Measurements from ENCODE around the gene P2RX6. TPM values are rescaled to one million over a fixed set of nuclear protein-coding genes. Genes with fewer than 3 reads are reported as not detected.

Gene P2RX6
- total RNA-seq, 1 donor from 2014 or later, result 0.45 TPM

DNA sequence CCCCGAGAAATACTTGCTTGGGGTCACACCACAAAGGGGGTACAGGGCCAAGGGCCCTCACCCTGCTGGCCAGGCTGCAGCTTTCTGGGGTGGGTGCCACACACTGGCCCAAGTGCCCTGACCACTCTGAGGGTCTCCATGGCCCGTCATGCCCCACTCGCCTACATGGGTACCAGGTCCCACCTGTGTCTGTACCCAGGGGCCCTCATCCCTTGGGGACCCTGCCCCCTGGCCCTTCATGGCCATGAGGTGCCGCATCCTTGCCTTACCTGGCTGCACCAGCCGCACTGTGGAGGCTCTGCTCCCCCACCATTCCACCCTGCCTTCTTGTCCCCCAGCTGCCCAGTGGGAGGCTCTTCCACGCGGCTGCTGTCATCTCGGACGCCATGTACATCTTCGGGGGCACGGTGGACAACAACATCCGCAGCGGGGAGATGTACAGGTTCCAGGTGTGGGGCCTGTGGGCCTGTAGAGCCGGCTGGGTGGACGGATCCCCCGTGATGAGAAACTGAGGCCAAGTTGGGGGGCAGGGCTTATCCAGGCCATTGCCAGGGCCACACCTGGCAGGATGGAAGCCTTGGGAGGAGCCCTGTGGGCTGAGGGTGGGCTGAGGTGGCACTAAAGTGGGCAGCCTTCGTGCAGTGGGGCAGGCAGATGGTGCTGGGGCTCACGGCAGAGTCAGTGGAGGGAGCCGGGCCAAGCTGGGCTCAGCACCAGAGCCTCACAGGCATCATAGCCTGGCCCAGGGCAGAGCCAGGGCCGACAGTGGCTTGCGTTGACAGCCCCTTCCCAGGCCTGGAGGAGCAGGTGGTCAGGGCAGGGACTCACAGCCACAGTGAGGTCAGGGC, 22.3 kb upstream of the P2RX6 start:
- Mint-ChIP-seq H3K27ac (ENCODE audit: unreplicated experiment) (no peak overlapping the region), H3K36me3 (ENCODE audit: low read depth, unreplicated experiment) (peaks cover 11% of the 10 kb centered on the region), H3K9me3 (ENCODE audit: unreplicated experiment) (no peaks in the 10 kb centered on the region), H3K4me1 (ENCODE audit: low read depth, unreplicated experiment) (no peaks in the 10 kb centered on the region), H3K27me3 (ENCODE audit: low read depth, unreplicated experiment) (no peaks in the 10 kb centered on the region), H3K4me3 (ENCODE audit: unreplicated experiment) (no peak overlapping the region)
- TF ChIP-seq, protein P1, sequence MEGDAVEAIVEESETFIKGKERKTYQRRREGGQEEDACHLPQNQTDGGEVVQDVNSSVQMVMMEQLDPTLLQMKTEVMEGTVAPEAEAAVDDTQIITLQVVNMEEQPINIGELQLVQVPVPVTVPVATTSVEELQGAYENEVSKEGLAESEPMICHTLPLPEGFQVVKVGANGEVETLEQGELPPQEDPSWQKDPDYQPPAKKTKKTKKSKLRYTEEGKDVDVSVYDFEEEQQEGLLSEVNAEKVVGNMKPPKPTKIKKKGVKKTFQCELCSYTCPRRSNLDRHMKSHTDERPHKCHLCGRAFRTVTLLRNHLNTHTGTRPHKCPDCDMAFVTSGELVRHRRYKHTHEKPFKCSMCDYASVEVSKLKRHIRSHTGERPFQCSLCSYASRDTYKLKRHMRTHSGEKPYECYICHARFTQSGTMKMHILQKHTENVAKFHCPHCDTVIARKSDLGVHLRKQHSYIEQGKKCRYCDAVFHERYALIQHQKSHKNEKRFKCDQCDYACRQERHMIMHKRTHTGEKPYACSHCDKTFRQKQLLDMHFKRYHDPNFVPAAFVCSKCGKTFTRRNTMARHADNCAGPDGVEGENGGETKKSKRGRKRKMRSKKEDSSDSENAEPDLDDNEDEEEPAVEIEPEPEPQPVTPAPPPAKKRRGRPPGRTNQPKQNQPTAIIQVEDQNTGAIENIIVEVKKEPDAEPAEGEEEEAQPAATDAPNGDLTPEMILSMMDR (IDR thresholded peaks at IDR 0.05; ENCODE audit: insufficient read depth, low read depth, low read length), result no peak
- TF ChIP-seq EZH2 (IDR thresholded peaks at IDR 0.05; ENCODE audit: insufficient read depth, low read length), result no peak
- FAIRE-seq (no peak), DNase-seq (ENCODE audit: low read depth) (no peak)
- H3K36me3 ChIP-seq (ENCODE audit: insufficient read depth, low read length), result no peaks in the 10 kb centered on the region
- H3K27me3 ChIP-seq (ENCODE audit: insufficient read depth, low read length), result no peaks in the 10 kb centered on the region
- no peaks in the 10 kb centered on the region for H3K9me3 ChIP-seq (ENCODE audit: insufficient read depth, low read depth, low read length)
- no peak overlapping the region for H3K4me3 ChIP-seq (ENCODE audit: insufficient read depth, low read depth, low read length)
- H3K27ac ChIP-seq (ENCODE audit: low read depth, low read length), result no peak overlapping the region
- no peak overlapping the region for H2AFZ ChIP-seq (ENCODE audit: low read depth, low read length)
- H3K4me1 ChIP-seq (ENCODE audit: insufficient read depth, low read length), result peaks cover 6% of the 10 kb centered on the region
- H3K9ac ChIP-seq (ENCODE audit: low read length), result no peak overlapping the region
- H3K4me2 ChIP-seq (ENCODE audit: low read length), result no peak overlapping the region
- H4K20me1 ChIP-seq (ENCODE audit: insufficient read depth, low read length), result peaks cover 14% of the 10 kb centered on the region
- no peaks in the 10 kb centered on the region for H3K79me2 ChIP-seq (ENCODE audit: insufficient read depth, low read length)

- no peak overlapping the region for H3K9ac ChIP-seq (ENCODE audit: low read length)
- Mint-ChIP-seq H3K36me3 (ENCODE audit: low read depth, unreplicated experiment) (peaks cover 6% of the 10 kb centered on the region), H3K9me3 (ENCODE audit: unreplicated experiment) (no peaks in the 10 kb centered on the region), H3K4me3 (ENCODE audit: unreplicated experiment) (no peak overlapping the region), H3K4me1 (ENCODE audit: low read depth, unreplicated experiment) (no peaks in the 10 kb centered on the region), H3K27ac (ENCODE audit: unreplicated experiment) (no peak overlapping the region), H3K27me3 (ENCODE audit: low read depth, unreplicated experiment) (no peaks in the 10 kb centered on the region)
- no peaks in the 10 kb centered on the region for H3K27me3 ChIP-seq (ENCODE audit: insufficient read depth, low read length)
- DNase-seq (ENCODE audit: low read depth), result no peak
- no peak for FAIRE-seq
- H3K9me3 ChIP-seq (ENCODE audit: insufficient read depth, low read depth, low read length), result no peaks in the 10 kb centered on the region
- no peak overlapping the region for H3K4me3 ChIP-seq (ENCODE audit: insufficient read depth, low read depth, low read length)
- no peak overlapping the region for H2AFZ ChIP-seq (ENCODE audit: low read depth, low read length)
- no peaks in the 10 kb centered on the region for H3K79me2 ChIP-seq (ENCODE audit: insufficient read depth, low read length)
- no peak overlapping the region for H3K4me2 ChIP-seq (ENCODE audit: low read length)
- peaks cover 6% of the 10 kb centered on the region for H3K4me1 ChIP-seq (ENCODE audit: insufficient read depth, low read length)
- peaks cover 19% of the 10 kb centered on the region for H4K20me1 ChIP-seq (ENCODE audit: insufficient read depth, low read length)
- TF ChIP-seq, protein P1 (IDR thresholded peaks at IDR 0.05; ENCODE audit: insufficient read depth, low read depth, low read length), result no peak
- no peak for TF ChIP-seq EZH2 (IDR thresholded peaks at IDR 0.05; ENCODE audit: insufficient read depth, low read length)
- H3K27ac ChIP-seq (ENCODE audit: low read depth, low read length), result no peak overlapping the region
- H3K36me3 ChIP-seq (ENCODE audit: insufficient read depth, low read length), result no peaks in the 10 kb centered on the region
Observed at GRCh38 chr22:20993304-20994127, 21.4 kb upstream of the P2RX6 start.

Measured in astrocyte (in vitro differentiated cells and primary cell).